IMR-90 (cell line): ENCODE data around the gene ADCY5. TPM values are rescaled to one million over a fixed set of nuclear protein-coding genes. Genes with fewer than 3 reads are reported as not detected.

Source experiments
- ATAC-seq: fragments of 200-7000 bp; cut with Tn5 transposase; 2 replicates; pipeline ENCODE4 v1.9.1; 2020; ENCODE audit warnings: low read depth, mild to moderate bottlenecking, moderate library complexity
- BruUV-seq: library from RNA; stranded (reverse); fragments of 400-500 nt; replicated peaks from 2 replicates; lab custom pipeline; 2021; lab: Mats Ljungman, UMichigan
- CTCF ChIA-PET: fragments of 300-600 bp; formaldehyde crosslinking; extraction: SDS; loops from one replicate; lab custom pipeline; 2021; ENCODE audit warnings: antibody characterized with exemption; lab: Yijun Ruan, JAX
- POLR2A ChIA-PET: fragments of 300-600 bp; sonication (Branson Sonifier 250); formaldehyde crosslinking; loops from one replicate; lab custom pipeline; 2022; ENCODE audit warnings: antibody characterized with exemption; ENCODE audit not compliant: unreplicated experiment; lab: Charles Lee
- DNase-seq: peaks from one replicate; pipeline ENCODE4 v3.0.0; 2013
- H2AFZ ChIP-seq: replicated peaks from 2 replicates; pipeline ENCODE3; 2013; ENCODE audit warnings: low read length, mild to moderate bottlenecking; ENCODE audit not compliant: poor library complexity
- H2AK5ac ChIP-seq: 2 replicates; pipeline ENCODE4 v1.6.1; 2013; ENCODE audit warnings: low read depth, low read length, inconsistent platforms
- H2AK9ac ChIP-seq: replicated peaks from 2 replicates; pipeline ENCODE3; 2013; ENCODE audit warnings: mild to moderate bottlenecking, low read depth, low read length, moderate library complexity; ENCODE audit not compliant: poor library complexity
- H2BK120ac ChIP-seq: 2 replicates; pipeline ENCODE4 v1.6.1; 2013; ENCODE audit warnings: low read depth, low read length, inconsistent platforms
- H2BK15ac ChIP-seq: 3 replicates; pipeline ENCODE4 v1.6.1; 2013; ENCODE audit warnings: low read depth, low read length, inconsistent platforms
- H2BK20ac ChIP-seq: 2 replicates; pipeline ENCODE4 v1.6.1; 2013; ENCODE audit warnings: low read depth, mild to moderate bottlenecking, inconsistent platforms, low read length, moderate library complexity
- H2BK5ac ChIP-seq: 2 replicates; pipeline ENCODE4 v1.6.1; 2013; ENCODE audit warnings: mild to moderate bottlenecking, low read depth, low read length, inconsistent platforms; ENCODE audit not compliant: poor library complexity, severe bottlenecking
- H3K14ac ChIP-seq: replicated peaks from 2 replicates; pipeline ENCODE4 v1.6.1; 2013; ENCODE audit warnings: low read depth, low read length, inconsistent platforms
- H3K18ac ChIP-seq: 2 replicates; pipeline ENCODE4 v1.6.1; 2013; ENCODE audit warnings: low read depth, low read length, control low read depth
- H3K23ac ChIP-seq: 2 replicates; pipeline ENCODE4 v1.6.1; 2013; ENCODE audit warnings: low read depth, low read length, inconsistent platforms
- H3K27ac ChIP-seq: 2 replicates; pipeline ENCODE4 v1.5.1; 2013; ENCODE audit warnings: mild to moderate bottlenecking, control low read depth, low read length; ENCODE audit not compliant: insufficient read depth
- H3K27me3 ChIP-seq: 2 replicates; pipeline ENCODE4 v1.6.1; 2013; ENCODE audit warnings: low read length; ENCODE audit not compliant: control insufficient read depth, insufficient read depth
- H3K36me3 ChIP-seq: 2 replicates; pipeline ENCODE4 v1.6.1; 2013; ENCODE audit warnings: low read length, mixed read lengths; ENCODE audit not compliant: control insufficient read depth, insufficient read depth
- H3K4ac ChIP-seq: 2 replicates; pipeline ENCODE4 v1.6.1; 2013; ENCODE audit warnings: low read depth, low read length, inconsistent platforms
- H3K4me1 ChIP-seq: 2 replicates; pipeline ENCODE4 v1.6.1; 2013; ENCODE audit warnings: low read length, mixed read lengths; ENCODE audit not compliant: control insufficient read depth, insufficient read depth
- H3K4me2 ChIP-seq: 2 replicates; pipeline ENCODE4 v1.6.1; 2013; ENCODE audit warnings: low read depth, mild to moderate bottlenecking, control low read depth, low read length, moderate library complexity
- H3K4me3 ChIP-seq: 2 replicates; pipeline ENCODE4 v1.5.1; 2013; ENCODE audit warnings: low read depth, mild to moderate bottlenecking, control low read depth, low read length, moderate library complexity; ENCODE audit not compliant: insufficient read depth
- H3K56ac ChIP-seq: 2 replicates; pipeline ENCODE4 v1.6.1; 2013; ENCODE audit warnings: low read length, inconsistent platforms; ENCODE audit not compliant: insufficient read depth; ENCODE audit errors: extremely low read depth
- H3K79me1 ChIP-seq, 2 experiments: 2 replicates each; pipeline ENCODE4 v1.6.1; 2013; ENCODE audit warnings: low read length in 2 of 2, inconsistent platforms in 1 of 2, low read depth in 1 of 2
- H3K9ac ChIP-seq: 2 replicates; pipeline ENCODE4 v1.6.1; 2013; ENCODE audit warnings: low read depth, low read length, control low read depth
- H3K9me1 ChIP-seq: 2 replicates; pipeline ENCODE4 v1.6.1; 2013; ENCODE audit warnings: low read length, inconsistent platforms; ENCODE audit not compliant: insufficient read depth
- H3K9me3 ChIP-seq: 2 replicates; pipeline ENCODE4 v1.6.1; 2013; ENCODE audit warnings: low read length; ENCODE audit not compliant: control insufficient read depth, insufficient read depth
- H4K20me1 ChIP-seq: 2 replicates; pipeline ENCODE4 v1.6.1; 2013; ENCODE audit warnings: low read length, inconsistent platforms; ENCODE audit not compliant: insufficient read depth
- H4K5ac ChIP-seq: 2 replicates; pipeline ENCODE4 v1.6.1; 2013; ENCODE audit warnings: mild to moderate bottlenecking, low read depth, low read length, control low read depth
- H4K8ac ChIP-seq, 2 experiments: 2 replicates each; pipeline ENCODE4 v1.6.1; 2013; ENCODE audit warnings: low read depth in 2 of 2, low read length in 2 of 2, control low read depth in 1 of 2, inconsistent platforms in 1 of 2
- H4K91ac ChIP-seq: 2 replicates; pipeline ENCODE4 v1.6.1; 2013; ENCODE audit warnings: low read depth, low read length, inconsistent platforms; ENCODE audit not compliant: insufficient read depth
- CHD1 ChIP-seq: IDR thresholded peaks from 2 replicates; pipeline ENCODE4 v1.6.1; 2012; ENCODE audit warnings: low read depth, low read length, improper control_type of control experiment
- CTCF ChIP-seq: conservative IDR thresholded peaks from 2 replicates; pipeline ENCODE4 v1.5.1; 2012; ENCODE audit warnings: mild to moderate bottlenecking, low read depth, low read length, improper control_type of control experiment
- ELK1 ChIP-seq: fragments of 150-350 bp; IDR thresholded peaks from 2 replicates; pipeline ENCODE4 v1.6.1; 2016; ENCODE audit warnings: low read depth, mild to moderate bottlenecking, low read length, moderate library complexity, borderline replicate concordance
- FOS ChIP-seq: fragments of 150-350 bp; IDR thresholded peaks from 2 replicates; pipeline ENCODE4 v1.6.1; 2016; ENCODE audit warnings: low read depth, low read length
- MXI1 ChIP-seq: IDR thresholded peaks from 2 replicates; pipeline ENCODE4 v1.6.1; 2012; ENCODE audit warnings: low read depth, mild to moderate bottlenecking, low read length, moderate library complexity, borderline replicate concordance
- NFE2L2 ChIP-seq: fragments of 150-350 bp; IDR thresholded peaks from 2 replicates; pipeline ENCODE4 v1.6.1; 2016; ENCODE audit warnings: low read depth, mild to moderate bottlenecking, low read length
- POLR2A ChIP-seq: IDR thresholded peaks from 2 replicates; pipeline ENCODE4 v1.6.1; 2012; ENCODE audit warnings: mild to moderate bottlenecking, low read depth, low read length
- RAD21 ChIP-seq: IDR thresholded peaks from 2 replicates; pipeline ENCODE4 v1.6.1; 2012; ENCODE audit warnings: low read length, improper control_type of control experiment
- RCOR1 ChIP-seq: IDR thresholded peaks from 2 replicates; pipeline ENCODE4 v1.6.1; 2012; ENCODE audit warnings: mild to moderate bottlenecking, low read length, improper control_type of control experiment; ENCODE audit not compliant: insufficient replicate concordance
- RFX5 ChIP-seq: IDR thresholded peaks from 2 replicates; pipeline ENCODE4 v1.8.0; 2012; ENCODE audit warnings: low read depth, mild to moderate bottlenecking, low read length, moderate library complexity
- WGBS, 2 experiments: methylation state at CpG; one replicate each; pipeline versions ENCODE4 v1.1.5 to v1.1.7; 2013; ENCODE audit warnings: missing lambda C conversion rate in 2 of 2; ENCODE audit not compliant: insufficient read length in 1 of 2; ENCODE audit errors: extremely low coverage in 2 of 2; 5-methylcytosine and 5-hydroxymethylcytosine counted together
- dilution Hi-C: fragments of 300-500 bp; cut with HindIII; formaldehyde crosslinking; loops from one replicate; pipeline ENCODE4 v1.14.3; 2018; ENCODE audit warnings: low sequenced_read_pairs; ENCODE audit not compliant: unreplicated experiment
- in situ Hi-C: fragments of 300-500 bp; cut with MboI; formaldehyde crosslinking; loops from 3 replicates; pipeline ENCODE4 v1.14.3; 2019; ENCODE audit warnings: low sequenced_read_pairs, inconsistent platforms, mixed read lengths
- intact Hi-C: fragments of 100-400 bp; cut with micrococcal nuclease; formaldehyde crosslinking; loops from 2 replicates; pipeline ENCODE4 v1.10.0; 2022
- polyA plus RNA-seq, 3 experiments: library from polyadenylated mRNA; depleted of rRNA; stranded (reverse); fragments of >200 nt; gene quantifications; 2 replicates each; pipeline ENCODE4 v1.2.3, GENCODE V29; 2012; ENCODE audit warnings: low replicate concordance in 1 of 3
- total RNA-seq: library from RNA; depleted of rRNA; stranded (reverse); fragments of >200 nt; gene quantifications from 2 replicates; pipeline ENCODE4 v1.2.3, GENCODE V29; 2012
- TF ChIP-seq, protein P1 (sequence below): fragments of 150-350 bp; IDR thresholded peaks from 2 replicates; pipeline ENCODE4 v1.6.1; 2017; ENCODE audit warnings: mild to moderate bottlenecking, antibody characterized with exemption, low read length, low read depth

Gene ADCY5
- total and polyA plus RNA-seq, 2 of the 4 experiments (the other 2 are of a cell fraction) = 0.14 to 0.18 TPM

GRCh38 chr3:123301331-123302184 lies 147.3 kb downstream of the ADCY5 start:
- DNase-seq (no peak), ATAC-seq (peak; percentile 24; the same call in 1 of the 2 replicates)
- no peak overlapping the region for H2BK15ac ChIP-seq
- no peaks in the 10 kb centered on the region for H3K9me1 ChIP-seq
- no peak overlapping the region for H4K8ac ChIP-seq
- H4K5ac ChIP-seq = no peak overlapping the region
- in situ Hi-C loops = no loop called here
- no peak overlapping the region for H3K9ac ChIP-seq
- H3K79me1 ChIP-seq = no peaks in the 10 kb centered on the region
- no peaks in the 10 kb centered on the region for H3K36me3 ChIP-seq
- no peaks in the 10 kb centered on the region; the same call in 1 of the 2 replicates for H3K9me3 ChIP-seq
- H3K23ac ChIP-seq = no peak overlapping the region
- H3K4me2 ChIP-seq = no peak overlapping the region
- dilution Hi-C loops = no loop called here
- H4K91ac ChIP-seq = no peak overlapping the region
- no peak overlapping the region for H3K4me3 ChIP-seq
- no peak overlapping the region for H2BK5ac ChIP-seq
- H2BK20ac ChIP-seq = no peak overlapping the region
- ChIA-PET CTCF (interaction anchor here (0.6 kb wide), 1 partner anchor 11 kb away, joined by 3 read pairs; no protein-coding TSS in a partner anchor), POLR2A (no interaction called here)
- no peaks in the 10 kb centered on the region for H3K4me1 ChIP-seq
- H3K14ac ChIP-seq = no peak overlapping the region
- no peak overlapping the region for H3K27ac ChIP-seq
- peaks cover 38% of the 10 kb centered on the region for H3K27me3 ChIP-seq
- no peak overlapping the region for H3K4ac ChIP-seq
- H3K56ac ChIP-seq = no peak overlapping the region
- H3K18ac ChIP-seq = no peak overlapping the region
- TF ChIP-seq, protein P1, sequence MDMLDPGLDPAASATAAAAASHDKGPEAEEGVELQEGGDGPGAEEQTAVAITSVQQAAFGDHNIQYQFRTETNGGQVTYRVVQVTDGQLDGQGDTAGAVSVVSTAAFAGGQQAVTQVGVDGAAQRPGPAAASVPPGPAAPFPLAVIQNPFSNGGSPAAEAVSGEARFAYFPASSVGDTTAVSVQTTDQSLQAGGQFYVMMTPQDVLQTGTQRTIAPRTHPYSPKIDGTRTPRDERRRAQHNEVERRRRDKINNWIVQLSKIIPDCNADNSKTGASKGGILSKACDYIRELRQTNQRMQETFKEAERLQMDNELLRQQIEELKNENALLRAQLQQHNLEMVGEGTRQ = no peak
- TF ChIP-seq CHD1 (no peak), MXI1 (no peak), CTCF (no peak), ELK1 (no peak), RAD21 (no peak), RCOR1 (no peak), RFX5 (no peak), NFE2L2 (no peak), POLR2A (no peak), FOS (no peak)
- no peak overlapping the region for H2AFZ ChIP-seq
- intact Hi-C loops = no loop called here
- WGBS, 2 experiments = no CpG with 5 or more reads among the region's 4 CpGs
- no peak overlapping the region for H2AK5ac ChIP-seq
- no TSS peak for BruUV-seq
- H4K20me1 ChIP-seq = no peaks in the 10 kb centered on the region
- no peak overlapping the region for H2AK9ac ChIP-seq
- no peak overlapping the region for H2BK120ac ChIP-seq
